K562 (cell line): ENCODE data around the gene SYNPR. TPM values are rescaled to one million over a fixed set of nuclear protein-coding genes. Genes with fewer than 3 reads are reported as not detected.

Source experiments
- ATAC-seq: fragments of 200-7000 bp; cut with Tn5 transposase; 3 replicates; pipeline ENCODE4 v1.9.1; 2020; ENCODE audit warnings: moderate library complexity
- BruUV-seq: library from RNA; stranded (reverse); fragments of 400-500 nt; replicated peaks from 2 replicates; lab custom pipeline; 2021; lab: Mats Ljungman, UMichigan
- CTCF ChIA-PET: fragments of 300-600 bp; formaldehyde crosslinking; extraction: SDS; loops from one replicate; lab custom pipeline; 2021; ENCODE audit warnings: low intra/inter-chr PET ratio; lab: Yijun Ruan, JAX
- POLR2A ChIA-PET: fragments of 300-600, 350-650 bp; sonication (Branson Sonifier 250); formaldehyde crosslinking; extraction: SDS; loops from one replicate; lab custom pipeline; 2021; ENCODE audit warnings: antibody characterized with exemption, inconsistent platforms; lab: Yijun Ruan, JAX
- DNase-seq, 4 experiments: peaks; one replicate each; pipeline versions ENCODE4 v3.0.0 to v3.0.0-alpha.2; 2011 to 2018; ENCODE audit warnings: low spot score in 3 of 4, mixed read lengths in 3 of 4; ENCODE audit errors: extremely low read depth in 1 of 4
- FAIRE-seq: peaks from 2 replicates; lab custom pipeline; 2011; peaks lifted over from hg19 to GRCh38; lab: Jason Lieb, UNC
- H2AFZ ChIP-seq: 2 replicates; pipeline ENCODE4 v1.6.0; 2011; ENCODE audit warnings: low read depth, low read length, control low read depth, inconsistent platforms
- H3K27ac ChIP-seq: fragments of 200-600 bp; 3 replicates; pipeline ENCODE4 v1.8.0; 2011; ENCODE audit warnings: low read depth, mild to moderate bottlenecking, control low read depth, inconsistent platforms, low read length, moderate library complexity, mixed read lengths; ENCODE audit errors: extremely low read depth
- H3K27me3 ChIP-seq, 2 experiments: fragments of 300-600 bp in 1 of 2; 2 replicates in 1 of 2; 3 replicates in 1 of 2; pipeline versions ENCODE4 v1.6.0 to v1.8.0; 2011; ENCODE audit warnings: inconsistent platforms in 2 of 2, low read length in 2 of 2, mild to moderate bottlenecking in 1 of 2, mixed read lengths in 1 of 2, moderate library complexity in 1 of 2; ENCODE audit not compliant: control insufficient read depth in 2 of 2, insufficient read depth in 2 of 2
- H3K36me3 ChIP-seq: fragments of 300-600 bp; 3 replicates; pipeline ENCODE4 v1.8.0; 2011; ENCODE audit warnings: mild to moderate bottlenecking, low read length, inconsistent platforms; ENCODE audit not compliant: control insufficient read depth, insufficient read depth
- H3K4me1 ChIP-seq, 2 experiments: fragments of 200-600 bp in 1 of 2; replicated peaks in 1 of 2; 2 replicates in 1 of 2; 3 replicates in 1 of 2; pipeline versions ENCODE4 v1.5.1 to v1.8.0; 2011; ENCODE audit warnings: inconsistent platforms in 2 of 2, low read length in 2 of 2, mild to moderate bottlenecking in 1 of 2, mixed read lengths in 1 of 2, moderate library complexity in 1 of 2; ENCODE audit not compliant: control insufficient read depth in 2 of 2, insufficient read depth in 2 of 2
- H3K4me2 ChIP-seq: 2 replicates; pipeline ENCODE4 v1.6.1; 2011; ENCODE audit warnings: low read length, control low read depth, inconsistent platforms, mixed read lengths; ENCODE audit not compliant: insufficient read depth
- H3K4me3 ChIP-seq: fragments of 200-600 bp; sonication (generic), shearing (Covaris generic); 2 replicates; pipeline ENCODE4 v1.5.1; 2016; ENCODE audit warnings: control low read depth, inconsistent platforms
- H3K79me2 ChIP-seq: fragments of 200-600 bp; 3 replicates; pipeline ENCODE4 v1.8.0; 2011; ENCODE audit warnings: low read length, inconsistent platforms; ENCODE audit not compliant: control insufficient read depth, insufficient read depth
- H3K9ac ChIP-seq, 2 experiments: 2 replicates each; pipeline versions ENCODE4 v1.6.0 to v1.6.1; 2011; ENCODE audit warnings: low read depth in 2 of 2, low read length in 2 of 2, control low read depth in 1 of 2, inconsistent platforms in 1 of 2, mild to moderate bottlenecking in 1 of 2, mixed read lengths in 1 of 2; ENCODE audit not compliant: insufficient read depth in 1 of 2
- H3K9me1 ChIP-seq: one replicate; pipeline ENCODE4 v1.6.0; 2011; ENCODE audit warnings: inconsistent platforms, mild to moderate bottlenecking, low read length, moderate library complexity; ENCODE audit not compliant: control insufficient read depth, insufficient read depth
- H3K9me3 ChIP-seq: replicated peaks from 2 replicates; pipeline ENCODE4 v1.5.1; 2011; ENCODE audit warnings: low read depth, low read length, inconsistent platforms; ENCODE audit not compliant: control insufficient read depth, insufficient read depth
- H4K20me1 ChIP-seq: replicated peaks from 2 replicates; pipeline ENCODE4 v1.6.1; 2011; ENCODE audit warnings: low read length, inconsistent platforms, mixed read lengths; ENCODE audit not compliant: control insufficient read depth, insufficient read depth
- ATF4 ChIP-seq: fragments of 450-650 bp; formaldehyde crosslinking; IDR thresholded peaks from 2 replicates; pipeline ENCODE4 v1.4.0; 2022; ENCODE audit warnings: mild to moderate bottlenecking, moderate library complexity
- CC2D1A ChIP-seq: fragments of 450-650 bp; IDR thresholded peaks from 2 replicates; pipeline ENCODE4 v1.6.1; 2017; ENCODE audit warnings: mild to moderate bottlenecking
- CTCF ChIP-seq, 3 experiments: IDR thresholded peaks in 2 of 3; conservative IDR thresholded peaks in 1 of 3; 2 replicates each; pipeline ENCODE4 v1.5.1; 2011 to 2012; ENCODE audit warnings: low read length in 3 of 3, mild to moderate bottlenecking in 3 of 3, control low read depth in 2 of 3, improper control_type of control experiment in 1 of 3, inconsistent platforms in 1 of 3, low read depth in 1 of 3, mixed read lengths in 1 of 3, moderate library complexity in 1 of 3; ENCODE audit not compliant: insufficient read depth in 2 of 3
- HDAC1 ChIP-seq, 2 experiments: fragments of 450-650 bp; IDR thresholded peaks; 2 replicates each; pipeline ENCODE4 v1.6.1; 2016 to 2017; ENCODE audit warnings: inconsistent platforms in 1 of 2, mild to moderate bottlenecking in 1 of 2, moderate library complexity in 1 of 2
- MAFF ChIP-seq: IDR thresholded peaks from 2 replicates; pipeline ENCODE4 v1.6.1; 2012; ENCODE audit warnings: low read length, improper control_type of control experiment
- MCM5 ChIP-seq: fragments of 450-650 bp; IDR thresholded peaks from 2 replicates; pipeline ENCODE4 v1.6.1; 2016; ENCODE audit warnings: low read depth
- PTBP1 ChIP-seq: fragments of 200-400 bp; formaldehyde crosslinking; IDR thresholded peaks from 2 replicates; pipeline ENCODE4 v1.6.1; 2017; ENCODE audit warnings: low read depth, low read length
- SIN3A ChIP-seq, 2 experiments: fragments of 150-350 bp in 1 of 2; IDR thresholded peaks; 2 replicates each; pipeline ENCODE4 v1.6.1; 2011 to 2016; ENCODE audit warnings: borderline replicate concordance in 2 of 2, low read depth in 2 of 2, low read length in 2 of 2, mild to moderate bottlenecking in 2 of 2, moderate library complexity in 2 of 2; ENCODE audit not compliant: control insufficient read depth in 1 of 2
- ZNF408 ChIP-seq: fragments of 250-450 bp; sonication (Bioruptor Pico); IDR thresholded peaks from 2 replicates; pipeline ENCODE4 v1.4.0; 2020; ENCODE audit warnings: low read depth, mild to moderate bottlenecking, moderate library complexity
- ZNF431 ChIP-seq: sonication (generic); formaldehyde crosslinking; IDR thresholded peaks from 2 replicates; pipeline ENCODE4 v1.8.0; 2022; ENCODE audit warnings: mild to moderate bottlenecking, missing genetic modification reagents
- WGBS: fragments of 100-300 bp; shearing (Covaris generic); methylation state at CpG from one replicate; pipeline ENCODE4 v1.1.6; 2016; ENCODE audit warnings: low coverage, mixed read lengths; ENCODE audit not compliant: insufficient coverage; ENCODE audit errors: missing lambda C conversion rate; 5-methylcytosine and 5-hydroxymethylcytosine counted together
- in situ Hi-C: fragments of 300-500 bp; cut with MboI; formaldehyde crosslinking; loops from 4 replicates; pipeline ENCODE4 v1.15.0; 2018; ENCODE audit warnings: inconsistent platforms, mixed read lengths
- intact Hi-C: fragments of 100-400 bp; cut with micrococcal nuclease; formaldehyde crosslinking; loops from 2 replicates; pipeline ENCODE4 v1.14.2; 2022
- polyA plus RNA-seq, 8 experiments: library from polyadenylated mRNA; depleted of rRNA in 4 of 8; stranded (reverse) in 5 of 8; unstranded in 3 of 8; fragments of >200 nt; fragmentation: Nextera tagmentation in 2 of 8; fragmentation: Illumina TruSeq in 1 of 8; extraction: Ambion mirVana in 2 of 8; extraction: Trizol in 1 of 8; gene quantifications; 2 replicates each; pipeline versions ENCODE4 v1.2.1 to v1.2.3, GENCODE V29; 2011 to 2014; ENCODE audit warnings: inconsistent platforms in 1 of 8, missing spikeins in 1 of 8
- total RNA-seq, 7 experiments: library from RNA; depleted of rRNA in 6 of 7; stranded (reverse); fragments of >200 nt in 6 of 7; fragmentation: Illumina TruSeq in 2 of 7; extraction: Trizol in 2 of 7; gene quantifications; 2 replicates each; pipeline versions ENCODE4 v1.2.1 to v1.2.3, GENCODE V29; 2011 to 2021; ENCODE audit warnings: low replicate concordance in 1 of 7

The SYNPR gene
- total and polyA plus RNA-seq, 9 of the 15 experiments (the other 6 are each of a cell fraction or from before 2014, with no cell fraction given): not detected

- H3K9ac ChIP-seq: no peak overlapping the region
- H3K4me2 ChIP-seq: no peak overlapping the region
- FAIRE-seq (no peak), DNase-seq (peak in 1 of 4 experiments; percentile 4), ATAC-seq (no peak)
- H3K4me1 ChIP-seq: no peaks in the 10 kb centered on the region
- no peaks in the 10 kb centered on the region for H3K36me3 ChIP-seq
- ChIA-PET POLR2A (no interaction called here), CTCF (no interaction called here)
- no peak overlapping the region for H2AFZ ChIP-seq
- H3K27ac ChIP-seq: no peak overlapping the region
- TF ChIP-seq CC2D1A (no peak), CTCF (IDR thresholded peaks at IDR 0.05 in 2 of 3, conservative IDR thresholded peaks at IDR 0.05 in 1 of 3; ENCODE audit: insufficient read depth in 2 of 3, low read depth in 1 of 3, low read length in 3 of 3) (peak in 1 of 3 experiments; percentile 16; a peak in 2 of 6 replicates)
- H3K9me3 ChIP-seq: no peaks in the 10 kb centered on the region
- no TSS peak for BruUV-seq
- H3K79me2 ChIP-seq: no peaks in the 10 kb centered on the region
- no peaks in the 10 kb centered on the region for H4K20me1 ChIP-seq
- in situ Hi-C loops: no loop called here
- 0% methylated on average over 2 of the region's 2 CpGs for WGBS
- intact Hi-C loops: no loop called here
- no peaks in the 10 kb centered on the region for H3K9me1 ChIP-seq
- no peaks in the 10 kb centered on the region for H3K27me3 ChIP-seq
- no peak overlapping the region for H3K4me3 ChIP-seq
Measured at GRCh38 chr3:63364910-63365309, 86.8 kb downstream of the SYNPR start.

DNA sequence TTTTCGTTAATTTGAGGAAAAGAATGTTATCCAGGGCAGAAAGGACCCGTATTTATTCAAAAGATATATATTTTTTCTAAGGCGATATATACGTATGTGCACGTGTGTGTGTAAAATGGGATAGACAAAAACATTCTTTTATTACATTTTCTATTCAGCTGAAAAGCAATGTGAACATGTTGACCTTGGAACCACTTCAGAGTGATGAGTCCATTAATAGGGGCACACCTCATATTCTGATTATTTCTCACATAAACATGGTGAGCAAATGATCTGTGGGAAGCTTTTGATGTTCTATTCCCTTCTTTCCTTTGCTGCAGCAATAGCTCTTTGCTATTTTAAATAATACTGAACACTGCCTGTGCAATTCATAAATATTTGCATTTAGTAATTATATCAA lies 87.6 kb downstream of the SYNPR start:
- no peaks in the 10 kb centered on the region for H3K79me2 ChIP-seq
- H3K27ac ChIP-seq: no peak overlapping the region
- intact Hi-C loops: no loop called here
- no peaks in the 10 kb centered on the region for H3K4me1 ChIP-seq
- H3K4me2 ChIP-seq: no peak overlapping the region
- CTCF ChIA-PET: no interaction called here
- no TSS peak for BruUV-seq
- H3K36me3 ChIP-seq: no peaks in the 10 kb centered on the region
- H2AFZ ChIP-seq: no peak overlapping the region
- no peaks in the 10 kb centered on the region for H4K20me1 ChIP-seq
- H3K9ac ChIP-seq: no peak overlapping the region
- H3K4me3 ChIP-seq: no peak overlapping the region
- no peak for DNase-seq
- H3K27me3 ChIP-seq: no peaks in the 10 kb centered on the region
- no peak for FAIRE-seq
- POLR2A ChIA-PET: no interaction called here
- ATAC-seq: no peak
- no peaks in the 10 kb centered on the region for H3K9me3 ChIP-seq
- no peaks in the 10 kb centered on the region for H3K9me1 ChIP-seq
- WGBS: 2% methylated on average over 5 of the region's 5 CpGs
- in situ Hi-C loops: no loop called here
- TF ChIP-seq MAFF (no peak), SIN3A (IDR thresholded peaks at IDR 0.05; ENCODE audit: borderline replicate concordance in 2 of 2, control insufficient read depth in 1 of 2, low read depth in 2 of 2, low read length in 2 of 2) (no peak), MCM5 (no peak), ATF4 (no peak), ZNF431 (CRISPR knock-in tag) (no peak), HDAC1 (IDR thresholded peaks at IDR 0.05) (no peak), PTBP1 (no peak), ZNF408 (CRISPR knock-in tag) (no peak)
